ENCODE measurements around the gene FAM156A.
"Not testable (repeated sequence)": the region's sequence is repeated elsewhere in the genome, so short reads cannot be mapped to it uniquely, and the experiment has no call there.

FAM156A gene

DNA sequence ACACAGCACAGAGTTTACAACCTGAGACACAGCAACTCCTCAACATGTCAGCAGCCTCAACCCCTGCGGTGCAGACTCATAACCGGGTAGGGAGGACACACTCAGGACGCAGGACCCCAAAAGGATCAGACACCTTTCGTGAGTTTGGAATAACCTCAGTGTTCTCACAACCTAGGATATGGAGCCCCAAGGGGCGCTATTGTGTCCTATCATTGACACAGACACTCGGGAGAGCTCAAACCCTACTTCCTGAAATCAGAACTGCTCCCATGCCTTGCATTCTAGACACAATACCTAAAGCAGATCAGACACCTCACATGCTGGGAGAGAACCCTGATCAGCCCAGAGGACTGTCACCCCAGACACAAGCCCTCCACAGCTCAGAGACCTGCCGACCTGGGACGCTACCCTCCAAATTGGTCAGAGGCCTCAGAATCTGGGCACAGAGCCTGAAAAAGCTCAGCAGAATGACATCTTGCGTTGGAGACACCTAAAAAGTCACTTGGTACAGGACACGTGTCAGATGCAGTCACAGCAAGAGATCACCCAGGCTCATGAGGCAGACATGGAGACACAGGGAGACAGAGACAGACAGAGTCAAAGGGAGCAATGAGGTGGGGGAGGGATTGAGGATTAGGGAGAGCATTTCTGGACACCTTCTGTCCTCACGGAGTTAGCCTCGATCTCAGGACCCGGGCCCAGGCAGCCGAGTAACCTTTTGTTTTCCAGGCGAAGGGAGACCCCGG, 8.8 kb upstream of the FAM156A start:
- DNase-seq, result not testable (repeated sequence)

DNA sequence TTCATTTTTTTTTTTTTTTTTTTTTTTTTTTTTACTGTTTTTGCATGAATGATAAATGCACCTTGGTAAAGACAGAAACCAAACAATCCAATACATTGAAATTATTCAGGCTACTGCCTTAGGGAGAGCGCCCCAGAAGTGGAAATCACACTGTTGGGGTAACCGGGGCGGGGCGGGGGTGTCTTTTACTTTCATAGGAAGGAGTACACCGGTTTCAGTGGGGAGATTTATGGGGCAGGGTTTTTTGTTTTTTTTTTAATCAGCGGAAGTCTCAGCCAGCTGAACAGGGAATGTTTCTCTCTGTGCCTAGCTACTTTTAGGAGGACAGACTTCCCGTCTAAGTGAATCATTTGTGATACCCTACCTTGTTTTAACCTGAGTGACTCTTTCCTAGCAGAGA, 643 bp upstream of the FAM156A start:
- DNase-seq, result not testable (repeated sequence)

DNA sequence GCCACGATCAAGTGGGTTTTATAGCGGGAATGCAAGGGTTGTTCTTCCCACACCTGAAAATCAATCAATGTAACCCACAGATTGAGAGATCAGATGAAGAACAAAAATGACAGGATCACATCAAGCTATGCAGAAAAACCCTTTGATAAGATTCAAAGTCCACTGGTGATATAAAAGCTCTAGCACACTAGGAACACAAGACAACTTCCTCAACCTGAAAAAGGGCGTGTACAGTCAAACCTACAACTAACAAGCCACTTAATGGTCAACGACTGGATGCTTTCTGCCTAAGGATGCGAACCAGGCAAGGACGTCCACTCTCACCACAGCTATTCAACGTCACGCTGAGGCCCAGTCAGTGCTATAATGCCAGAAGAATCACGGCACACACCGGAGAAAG, 8.4 kb downstream of the FAM156A start:
- DNase-seq, result not testable (repeated sequence)

DNA sequence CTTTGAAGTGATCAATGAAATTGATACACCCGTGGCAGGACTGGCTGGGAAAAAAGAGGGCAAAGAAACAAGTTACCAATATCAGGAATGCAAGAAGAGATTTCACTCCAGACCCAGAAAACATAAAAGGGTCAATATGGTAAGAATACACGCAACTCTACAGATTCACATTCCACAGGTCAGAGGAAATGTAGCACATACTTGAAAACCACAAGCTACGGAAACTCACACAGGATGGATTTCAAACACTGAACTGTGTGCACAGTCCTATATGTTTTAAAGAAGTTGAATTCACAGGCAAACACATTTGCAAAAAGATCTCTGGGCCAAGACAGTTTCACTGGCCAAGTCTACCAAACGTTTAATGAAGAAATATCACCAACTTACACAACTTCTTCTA, 9.0 kb downstream of the FAM156A start:
- not testable (repeated sequence) for DNase-seq

DNA sequence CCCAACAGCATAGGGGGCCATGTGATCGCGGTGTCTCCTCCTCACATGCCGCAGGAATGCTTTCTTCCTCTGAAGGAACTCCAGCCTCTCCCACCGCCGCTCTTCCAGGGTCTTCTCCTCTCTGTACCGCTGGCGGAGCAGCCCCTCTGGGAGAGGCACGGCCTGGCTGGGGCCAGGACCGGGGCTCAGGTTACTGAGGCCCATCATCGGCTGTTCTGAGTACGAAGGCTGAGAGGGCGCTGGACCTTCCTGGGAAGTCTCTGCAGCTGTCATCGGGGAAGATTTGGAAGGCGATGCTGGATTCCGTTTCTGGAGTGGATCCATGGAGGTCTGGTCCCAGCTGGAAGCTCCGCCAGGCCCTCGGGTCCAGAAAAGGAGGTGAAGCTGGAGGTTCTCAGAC, 10.1 kb downstream of the FAM156A start:
- DNase-seq, result not testable (repeated sequence)

DNA sequence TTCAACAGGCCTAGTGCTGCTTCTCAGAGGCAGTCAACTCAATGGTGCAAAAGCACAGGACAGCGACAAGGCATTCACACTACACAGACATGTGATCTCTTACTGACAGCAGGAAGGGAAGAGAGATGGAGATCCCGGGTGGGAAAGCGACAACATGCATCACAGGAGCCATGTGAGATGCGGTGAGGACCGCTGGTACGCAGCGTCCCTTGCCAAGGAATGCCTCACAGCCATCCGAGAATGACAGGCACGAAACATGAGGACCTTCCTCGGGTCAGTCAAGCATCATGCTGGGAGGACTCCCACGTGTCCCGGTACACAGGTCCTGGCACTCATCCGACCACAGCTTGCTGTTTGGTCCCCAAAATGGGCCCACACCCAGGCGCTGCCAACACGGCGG, 10.8 kb downstream of the FAM156A start:
- DNase-seq, result not testable (repeated sequence)

DNA sequence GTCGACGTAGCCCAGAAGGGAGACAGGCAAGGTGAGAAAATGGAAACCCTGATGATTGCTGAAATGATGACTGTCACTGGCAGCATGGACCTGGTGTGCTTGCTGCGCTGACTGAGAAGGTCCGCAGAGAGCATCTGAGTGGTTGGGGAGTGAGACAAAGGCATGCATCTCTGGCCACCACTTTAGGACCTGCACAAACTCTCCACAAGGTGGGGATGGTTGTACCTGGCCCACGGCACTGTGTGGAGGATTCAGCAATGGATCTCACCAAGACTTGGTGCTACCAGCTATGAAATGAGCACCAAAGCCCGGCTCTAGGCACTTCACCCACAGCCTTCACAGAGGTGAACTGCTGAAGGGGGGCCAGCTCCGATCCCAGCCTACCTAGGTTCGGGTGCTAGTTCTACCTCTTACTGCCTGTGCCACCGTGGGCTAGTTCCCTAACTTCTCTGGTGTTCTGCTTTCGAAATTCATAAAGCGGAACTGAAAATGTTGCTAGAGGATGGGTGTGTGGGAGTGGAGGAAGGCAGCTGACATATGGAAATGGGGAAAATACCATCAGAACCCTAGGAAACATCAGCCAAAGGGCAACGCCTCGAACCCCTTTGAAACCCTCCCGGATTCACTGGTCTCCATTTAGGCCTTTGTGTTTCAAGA, 12.4 kb downstream of the FAM156A start:
- DNase-seq, result not testable (repeated sequence)

DNA sequence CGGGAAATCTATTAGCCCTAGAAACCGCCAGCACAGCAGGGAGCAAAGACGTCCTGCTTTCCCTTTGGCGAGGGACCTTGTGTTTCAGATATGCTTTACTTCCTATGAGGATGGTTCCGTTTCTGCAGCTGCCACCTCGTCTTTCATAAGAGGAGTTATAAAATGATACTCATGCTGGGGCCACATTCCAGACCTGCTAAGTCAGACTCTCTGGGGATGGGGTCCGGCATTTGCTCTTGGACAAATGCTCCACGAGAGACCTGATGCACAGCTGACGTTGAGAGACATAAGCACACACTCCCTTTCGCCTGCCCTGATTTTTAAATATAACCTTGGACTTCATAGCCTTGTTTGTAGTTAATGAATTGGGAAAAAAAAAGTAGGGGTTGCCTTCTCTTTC, 16.6 kb downstream of the FAM156A start:
- not testable (repeated sequence) for DNase-seq

DNA sequence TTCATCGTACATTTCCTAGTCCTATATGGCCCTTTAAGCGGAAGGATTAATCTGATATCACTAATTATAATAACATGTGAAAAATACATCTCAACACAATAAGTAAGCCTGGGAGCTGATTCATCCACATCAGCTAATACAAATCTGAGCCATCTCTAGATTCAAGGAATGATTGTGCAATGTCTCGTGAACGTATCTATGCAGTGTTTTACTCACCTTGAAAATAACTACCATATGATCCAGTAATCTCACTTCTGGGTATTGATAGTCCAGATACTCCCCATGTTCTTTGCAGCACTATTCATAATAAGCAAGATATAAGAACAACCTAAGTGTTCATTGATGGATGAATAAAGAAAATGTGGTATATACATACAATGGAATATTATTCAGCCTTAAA, 17.6 kb downstream of the FAM156A start:
- DNase-seq, result not testable (repeated sequence)

DNA sequence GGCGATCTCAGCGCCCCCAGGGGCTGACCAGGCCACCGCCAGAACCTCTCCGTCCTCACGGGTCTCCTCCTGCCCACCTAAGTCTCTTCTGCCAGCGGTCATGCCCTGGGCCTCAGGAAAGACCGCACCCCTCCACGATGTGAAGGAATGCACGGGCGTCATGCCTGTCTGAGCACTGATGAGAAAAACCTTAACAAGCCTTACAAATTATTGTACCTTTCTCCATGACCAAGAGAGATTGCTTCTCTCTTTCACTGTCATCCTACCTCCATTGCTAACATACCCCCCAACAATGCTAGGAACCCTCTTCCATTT, 22.9 kb downstream of the FAM156A start:
- not testable (repeated sequence) for DNase-seq

DNA sequence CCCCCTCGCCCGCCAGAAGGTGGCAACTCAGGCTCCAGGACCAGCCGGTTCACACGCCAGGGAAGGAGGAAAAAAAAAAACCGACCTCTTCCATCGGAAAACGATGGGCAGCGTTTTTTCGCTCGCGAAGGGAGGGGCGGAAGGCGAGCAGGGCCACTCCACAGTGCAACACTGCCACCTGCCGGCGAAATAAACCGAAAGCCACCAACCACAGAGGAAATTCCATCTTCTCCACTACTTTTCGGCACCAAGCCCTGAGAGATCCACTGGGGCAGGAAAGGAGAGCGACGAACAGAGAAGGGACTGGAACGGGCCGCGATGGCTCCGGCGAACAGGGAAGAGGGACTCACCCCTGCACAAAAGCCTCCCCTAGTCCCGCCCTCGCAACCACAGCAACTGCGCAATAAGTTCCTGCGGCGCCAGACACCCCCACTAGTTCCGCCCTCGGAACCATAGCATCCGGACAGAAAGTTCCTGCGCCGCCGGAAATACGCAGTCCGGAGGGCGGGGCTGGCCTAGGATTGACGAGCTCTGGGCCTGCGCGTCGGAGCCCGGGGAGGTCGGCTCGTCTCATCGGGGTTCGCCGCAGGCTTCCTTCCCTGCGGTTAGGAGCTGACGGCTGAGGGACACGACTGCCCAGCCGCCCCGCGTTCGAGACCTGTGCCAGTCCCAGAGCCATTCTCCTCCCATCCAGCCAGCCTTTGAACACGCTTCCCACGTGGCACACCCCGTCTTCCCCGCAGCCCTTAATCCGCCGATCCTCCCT, 23.4 kb downstream of the FAM156A start:
- peak; percentile 99 for DNase-seq

DNA sequence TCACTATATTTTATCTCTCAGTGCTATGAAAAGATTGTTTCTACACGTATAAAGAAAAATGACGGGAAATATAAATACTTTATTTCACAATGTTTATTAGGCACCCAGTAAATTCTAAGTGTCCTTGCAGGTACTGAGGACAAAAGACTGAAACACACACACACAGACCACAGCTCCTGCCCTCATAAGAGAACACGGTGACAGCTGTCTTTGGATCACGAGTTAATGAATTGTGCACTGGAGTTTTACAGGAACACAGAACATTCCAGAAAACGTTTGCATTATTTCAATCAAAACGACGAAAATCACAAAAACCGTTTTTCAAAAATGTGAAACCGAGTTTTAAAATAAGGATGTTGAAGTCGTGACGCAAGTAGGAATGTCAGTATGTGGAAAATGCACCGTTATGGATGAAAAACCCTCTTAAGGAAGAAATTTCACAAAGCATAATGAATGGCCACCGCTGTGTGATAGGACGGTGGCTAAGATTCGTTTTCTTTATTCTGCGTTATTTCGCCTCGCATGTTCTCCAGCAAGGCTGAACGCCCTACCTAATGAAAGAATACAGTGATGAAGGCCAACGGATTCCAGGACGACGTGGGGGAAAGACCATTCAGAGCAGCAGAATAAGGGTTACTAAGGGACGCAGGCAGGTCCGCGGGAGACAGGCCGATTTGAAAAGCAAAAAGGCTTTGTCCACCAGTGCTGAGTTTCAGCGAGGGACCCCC, 24.2 kb downstream of the FAM156A start:
- DNase-seq, result no peak

DNA sequence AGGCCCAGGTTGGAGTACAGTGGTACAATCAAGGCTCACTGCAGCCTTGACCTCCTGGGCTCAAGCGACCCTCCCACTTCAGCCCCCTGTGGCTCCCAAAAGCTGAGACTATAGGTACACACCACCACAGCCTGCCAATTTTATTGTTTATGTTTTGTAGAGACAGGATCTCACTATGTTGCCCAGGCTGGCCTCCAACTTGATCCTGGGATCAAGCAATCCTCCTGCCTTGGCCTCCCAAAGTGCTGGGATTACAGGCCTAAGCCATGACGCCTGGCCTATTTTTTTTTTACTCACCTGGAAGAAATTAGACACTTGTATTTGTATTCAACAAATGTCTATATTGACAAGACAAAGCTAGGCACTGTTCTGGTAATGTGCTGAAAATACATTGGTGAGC, 25.1 kb downstream of the FAM156A start:
- DNase-seq, result no peak

DNA sequence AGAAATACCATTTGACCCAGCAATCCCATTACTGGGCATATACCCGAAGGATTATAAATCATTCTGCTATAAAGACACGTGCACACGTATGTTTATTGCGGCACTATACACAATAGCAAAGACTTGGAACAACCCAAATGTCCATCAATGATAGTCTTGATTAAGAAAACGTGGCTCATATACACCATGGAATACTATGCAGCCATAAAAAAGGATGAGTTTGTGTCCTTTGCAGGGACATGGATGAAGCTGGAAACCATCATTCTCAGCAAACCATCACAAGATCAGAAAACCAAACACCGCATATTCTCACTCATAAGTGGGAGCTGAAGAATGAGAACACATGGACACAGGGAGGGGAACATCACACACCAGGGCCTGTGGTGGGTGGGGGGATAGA, 28.1 kb downstream of the FAM156A start:
- not testable (repeated sequence) for DNase-seq

DNA sequence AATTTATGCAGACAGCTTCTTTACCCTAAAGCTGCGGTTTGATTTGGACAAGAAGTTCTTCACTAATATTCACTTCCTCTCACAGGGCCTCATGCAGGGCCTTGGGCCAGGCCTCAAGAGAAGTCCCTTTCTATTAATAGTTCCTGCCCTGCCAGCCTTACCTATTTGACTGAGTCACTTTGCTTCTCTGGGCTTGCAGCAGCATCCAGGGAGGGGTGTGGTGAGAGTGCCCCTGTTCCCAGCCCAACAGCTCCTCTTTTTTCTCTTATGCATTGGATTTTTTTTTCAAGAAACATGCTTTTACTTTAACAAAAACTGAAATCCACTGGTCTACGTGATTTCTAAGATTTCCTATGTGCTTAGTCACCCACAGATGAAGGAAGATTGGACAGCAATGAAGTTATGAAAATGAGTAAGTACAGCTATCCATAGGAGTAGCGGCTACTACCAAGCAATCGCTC, 34.5 kb downstream of the FAM156A start:
- no peak for DNase-seq

DNA sequence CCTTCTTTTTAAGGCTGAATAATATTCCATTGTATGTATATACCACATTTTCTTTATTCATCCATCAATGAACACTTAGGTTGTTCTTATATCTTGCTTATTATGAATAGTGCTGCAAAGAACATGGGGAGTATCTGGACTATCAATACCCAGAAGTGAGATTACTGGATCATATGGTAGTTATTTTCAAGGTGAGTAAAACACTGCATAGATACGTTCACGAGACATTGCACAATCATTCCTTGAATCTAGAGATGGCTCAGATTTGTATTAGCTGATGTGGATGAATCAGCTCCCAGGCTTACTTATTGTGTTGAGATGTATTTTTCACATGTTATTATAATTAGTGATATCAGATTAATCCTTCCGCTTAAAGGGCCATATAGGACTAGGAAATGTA, 43.6 kb downstream of the FAM156A start:
- DNase-seq, result not testable (repeated sequence)

DNA sequence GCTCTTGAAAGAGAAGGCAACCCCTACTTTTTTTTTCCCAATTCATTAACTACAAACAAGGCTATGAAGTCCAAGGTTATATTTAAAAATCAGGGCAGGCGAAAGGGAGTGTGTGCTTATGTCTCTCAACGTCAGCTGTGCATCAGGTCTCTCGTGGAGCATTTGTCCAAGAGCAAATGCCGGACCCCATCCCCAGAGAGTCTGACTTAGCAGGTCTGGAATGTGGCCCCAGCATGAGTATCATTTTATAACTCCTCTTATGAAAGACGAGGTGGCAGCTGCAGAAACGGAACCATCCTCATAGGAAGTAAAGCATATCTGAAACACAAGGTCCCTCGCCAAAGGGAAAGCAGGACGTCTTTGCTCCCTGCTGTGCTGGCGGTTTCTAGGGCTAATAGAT, 44.6 kb downstream of the FAM156A start:
- not testable (repeated sequence) for DNase-seq

DNA sequence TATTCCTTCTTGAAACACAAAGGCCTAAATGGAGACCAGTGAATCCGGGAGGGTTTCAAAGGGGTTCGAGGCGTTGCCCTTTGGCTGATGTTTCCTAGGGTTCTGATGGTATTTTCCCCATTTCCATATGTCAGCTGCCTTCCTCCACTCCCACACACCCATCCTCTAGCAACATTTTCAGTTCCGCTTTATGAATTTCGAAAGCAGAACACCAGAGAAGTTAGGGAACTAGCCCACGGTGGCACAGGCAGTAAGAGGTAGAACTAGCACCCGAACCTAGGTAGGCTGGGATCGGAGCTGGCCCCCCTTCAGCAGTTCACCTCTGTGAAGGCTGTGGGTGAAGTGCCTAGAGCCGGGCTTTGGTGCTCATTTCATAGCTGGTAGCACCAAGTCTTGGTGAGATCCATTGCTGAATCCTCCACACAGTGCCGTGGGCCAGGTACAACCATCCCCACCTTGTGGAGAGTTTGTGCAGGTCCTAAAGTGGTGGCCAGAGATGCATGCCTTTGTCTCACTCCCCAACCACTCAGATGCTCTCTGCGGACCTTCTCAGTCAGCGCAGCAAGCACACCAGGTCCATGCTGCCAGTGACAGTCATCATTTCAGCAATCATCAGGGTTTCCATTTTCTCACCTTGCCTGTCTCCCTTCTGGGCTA, 48.9 kb downstream of the FAM156A start:
- DNase-seq, result not testable (repeated sequence)

DNA sequence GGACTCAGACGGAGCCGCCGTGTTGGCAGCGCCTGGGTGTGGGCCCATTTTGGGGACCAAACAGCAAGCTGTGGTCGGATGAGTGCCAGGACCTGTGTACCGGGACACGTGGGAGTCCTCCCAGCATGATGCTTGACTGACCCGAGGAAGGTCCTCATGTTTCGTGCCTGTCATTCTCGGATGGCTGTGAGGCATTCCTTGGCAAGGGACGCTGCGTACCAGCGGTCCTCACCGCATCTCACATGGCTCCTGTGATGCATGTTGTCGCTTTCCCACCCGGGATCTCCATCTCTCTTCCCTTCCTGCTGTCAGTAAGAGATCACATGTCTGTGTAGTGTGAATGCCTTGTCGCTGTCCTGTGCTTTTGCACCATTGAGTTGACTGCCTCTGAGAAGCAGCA, 50.4 kb downstream of the FAM156A start:
- not testable (repeated sequence) for DNase-seq

DNA sequence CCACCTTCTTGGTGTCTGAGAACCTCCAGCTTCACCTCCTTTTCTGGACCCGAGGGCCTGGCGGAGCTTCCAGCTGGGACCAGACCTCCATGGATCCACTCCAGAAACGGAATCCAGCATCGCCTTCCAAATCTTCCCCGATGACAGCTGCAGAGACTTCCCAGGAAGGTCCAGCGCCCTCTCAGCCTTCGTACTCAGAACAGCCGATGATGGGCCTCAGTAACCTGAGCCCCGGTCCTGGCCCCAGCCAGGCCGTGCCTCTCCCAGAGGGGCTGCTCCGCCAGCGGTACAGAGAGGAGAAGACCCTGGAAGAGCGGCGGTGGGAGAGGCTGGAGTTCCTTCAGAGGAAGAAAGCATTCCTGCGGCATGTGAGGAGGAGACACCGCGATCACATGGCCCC, 51.2 kb downstream of the FAM156A start:
- DNase-seq, result not testable (repeated sequence)

DNA sequence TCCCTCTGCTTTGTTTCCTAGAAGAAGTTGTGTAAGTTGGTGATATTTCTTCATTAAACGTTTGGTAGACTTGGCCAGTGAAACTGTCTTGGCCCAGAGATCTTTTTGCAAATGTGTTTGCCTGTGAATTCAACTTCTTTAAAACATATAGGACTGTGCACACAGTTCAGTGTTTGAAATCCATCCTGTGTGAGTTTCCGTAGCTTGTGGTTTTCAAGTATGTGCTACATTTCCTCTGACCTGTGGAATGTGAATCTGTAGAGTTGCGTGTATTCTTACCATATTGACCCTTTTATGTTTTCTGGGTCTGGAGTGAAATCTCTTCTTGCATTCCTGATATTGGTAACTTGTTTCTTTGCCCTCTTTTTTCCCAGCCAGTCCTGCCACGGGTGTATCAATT, 52.2 kb downstream of the FAM156A start:
- not testable (repeated sequence) for DNase-seq

DNA sequence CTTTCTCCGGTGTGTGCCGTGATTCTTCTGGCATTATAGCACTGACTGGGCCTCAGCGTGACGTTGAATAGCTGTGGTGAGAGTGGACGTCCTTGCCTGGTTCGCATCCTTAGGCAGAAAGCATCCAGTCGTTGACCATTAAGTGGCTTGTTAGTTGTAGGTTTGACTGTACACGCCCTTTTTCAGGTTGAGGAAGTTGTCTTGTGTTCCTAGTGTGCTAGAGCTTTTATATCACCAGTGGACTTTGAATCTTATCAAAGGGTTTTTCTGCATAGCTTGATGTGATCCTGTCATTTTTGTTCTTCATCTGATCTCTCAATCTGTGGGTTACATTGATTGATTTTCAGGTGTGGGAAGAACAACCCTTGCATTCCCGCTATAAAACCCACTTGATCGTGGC, 52.8 kb downstream of the FAM156A start:
- DNase-seq, result not testable (repeated sequence)
